Left colon (tissue), 2 donors: ENCODE results near the gene CHRNA9. TPM values are rescaled to one million over a fixed set of nuclear protein-coding genes. Genes with fewer than 3 reads are reported as not detected.
A peak's percentile ranks its signal among the peaks of the same experiment; 100 is the strongest.

Experiments
- ATAC-seq: fragments of 200-7000 bp; cut with Tn5 transposase; one replicate; pipeline ENCODE4 v1.9.1; 2020; ENCODE audit warnings: mild to moderate bottlenecking, moderate library complexity
- DNase-seq, 2 donors: peaks; one replicate each; pipeline ENCODE4 v3.0.0-alpha.2; 2020
- intact Hi-C, 2 donors: fragments of 100-400 bp; cut with DNase I in 1 of 2; cut with micrococcal nuclease in 1 of 2; formaldehyde crosslinking; loops; one replicate each; pipeline versions ENCODE4 v1.11.2 to v1.14.0; 2022; cut with DNase I, micrococcal nuclease
- total RNA-seq, 2 donors: library from RNA; stranded (reverse); fragmentation: NEBNext Ultra II Directional; extraction: Animal tissue kit (Norgen Biotek cat#: 25700); gene quantifications; one replicate each; pipeline ENCODE4 v1.2.1, GENCODE V29; 2021
- donor health status: DM: no; HTN: no; CAD: no.
- donor health status: DM: yes; HTN: yes; CAD: no.

Gene CHRNA9
- total RNA-seq, 2 donors from 2014 or later = not detected

DNA sequence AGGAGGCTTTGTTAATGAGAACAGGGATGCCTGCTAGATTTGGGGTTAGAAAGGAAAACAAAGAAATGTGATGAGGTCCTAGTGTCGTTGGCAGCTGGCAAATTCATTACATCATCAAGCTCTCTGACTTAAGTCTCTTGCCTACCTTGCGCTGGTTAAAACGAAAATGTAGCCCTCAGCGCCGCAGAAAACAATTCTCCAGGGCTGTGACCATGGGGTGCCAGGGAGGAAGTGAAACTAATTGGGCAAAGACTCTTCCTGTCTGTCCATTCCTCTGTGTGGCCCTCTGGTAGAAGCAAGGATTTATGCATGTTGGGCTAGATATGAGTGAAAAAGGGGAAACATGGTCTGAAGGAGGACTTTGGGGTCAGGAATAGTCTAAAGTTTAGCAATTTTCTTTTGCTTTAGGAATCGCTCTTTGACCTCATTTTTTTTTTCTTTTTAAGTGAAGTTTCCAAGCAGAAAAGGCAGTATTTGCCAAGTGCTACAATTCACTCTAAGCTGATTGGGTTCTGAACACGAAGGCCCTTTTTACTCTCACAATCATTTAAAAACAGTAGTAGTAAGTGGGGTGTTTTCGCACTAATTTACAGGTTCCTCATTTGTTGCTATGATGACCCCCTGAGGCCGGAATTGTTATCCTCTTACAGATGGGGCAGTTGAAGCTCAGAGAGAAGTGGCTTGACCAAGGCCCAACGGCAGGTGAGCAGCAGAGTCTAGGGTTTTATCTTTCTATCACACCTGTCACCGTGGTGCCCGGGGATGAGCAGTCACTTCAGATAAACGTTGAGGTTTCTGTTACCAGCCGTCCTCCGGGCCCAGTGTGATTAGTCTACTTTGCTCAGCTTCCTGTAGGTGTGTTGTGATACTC lies 27.3 kb upstream of the CHRNA9 start:
- intact Hi-C loops = loop anchor here in 1 of 2 donors (2.0 kb wide), 1 partner anchor 157 kb away; no protein-coding TSS in a partner anchor
- peak; percentile 44 to 50 for DNase-seq
- ATAC-seq = peak; percentile 14

GRCh38 chr4:40308528-40309122 lies 26.5 kb upstream of the CHRNA9 start:
- ATAC-seq (no peak), DNase-seq (no peak)
- intact Hi-C loops = no loop called here

GRCh38 chr4:40309250-40309774 lies 25.8 kb upstream of the CHRNA9 start:
- ATAC-seq (peak; percentile 89), DNase-seq (peak; percentile 82 to 97)
- intact Hi-C loops = no loop called here

GRCh38 chr4:40310225-40310624 lies 24.9 kb upstream of the CHRNA9 start:
- DNase-seq (no peak), ATAC-seq (no peak)
- intact Hi-C loops = no loop called here

GRCh38 chr4:40311811-40312346 lies 23.3 kb upstream of the CHRNA9 start:
- ATAC-seq (peak; percentile 33), DNase-seq (no peak)
- intact Hi-C loops = no loop called here

- DNase-seq (no peak), ATAC-seq (peak; percentile 67)
- intact Hi-C loops = loop anchor here in 1 of 2 donors (5.0 kb wide), 1 partner anchor 258 kb away; the partner anchor contains the start of gene N4BP2
Measured at GRCh38 chr4:40314951-40315350, 20.2 kb upstream of the CHRNA9 start.

DNA sequence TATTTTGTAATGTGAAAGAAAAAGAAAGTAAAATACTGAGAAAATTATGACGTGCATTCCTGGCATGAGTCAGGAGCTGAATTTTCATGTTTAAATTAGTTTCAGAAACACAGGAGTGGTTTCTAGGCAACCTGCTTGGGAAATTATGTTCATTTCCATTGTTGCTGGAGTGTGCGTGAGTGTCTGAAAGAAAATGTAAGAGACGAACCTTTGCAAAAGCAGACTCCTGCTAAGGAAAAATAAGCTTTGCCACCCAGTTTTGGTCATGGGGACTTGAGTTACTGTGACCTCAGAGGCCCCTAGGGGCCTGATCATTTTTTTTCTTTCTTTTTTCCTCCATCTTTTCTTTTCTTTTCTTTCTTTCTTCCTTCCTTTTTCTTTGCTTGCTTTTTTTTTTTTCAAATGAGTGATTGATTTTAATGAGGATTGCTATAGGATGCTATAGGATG lies 18.8 kb upstream of the CHRNA9 start:
- peak; percentile 33 for ATAC-seq
- intact Hi-C loops = loop anchor here in 1 of 2 donors (5.0 kb wide), 1 partner anchor 259 kb away; the partner anchor contains the start of gene N4BP2
- DNase-seq = no peak

DNA sequence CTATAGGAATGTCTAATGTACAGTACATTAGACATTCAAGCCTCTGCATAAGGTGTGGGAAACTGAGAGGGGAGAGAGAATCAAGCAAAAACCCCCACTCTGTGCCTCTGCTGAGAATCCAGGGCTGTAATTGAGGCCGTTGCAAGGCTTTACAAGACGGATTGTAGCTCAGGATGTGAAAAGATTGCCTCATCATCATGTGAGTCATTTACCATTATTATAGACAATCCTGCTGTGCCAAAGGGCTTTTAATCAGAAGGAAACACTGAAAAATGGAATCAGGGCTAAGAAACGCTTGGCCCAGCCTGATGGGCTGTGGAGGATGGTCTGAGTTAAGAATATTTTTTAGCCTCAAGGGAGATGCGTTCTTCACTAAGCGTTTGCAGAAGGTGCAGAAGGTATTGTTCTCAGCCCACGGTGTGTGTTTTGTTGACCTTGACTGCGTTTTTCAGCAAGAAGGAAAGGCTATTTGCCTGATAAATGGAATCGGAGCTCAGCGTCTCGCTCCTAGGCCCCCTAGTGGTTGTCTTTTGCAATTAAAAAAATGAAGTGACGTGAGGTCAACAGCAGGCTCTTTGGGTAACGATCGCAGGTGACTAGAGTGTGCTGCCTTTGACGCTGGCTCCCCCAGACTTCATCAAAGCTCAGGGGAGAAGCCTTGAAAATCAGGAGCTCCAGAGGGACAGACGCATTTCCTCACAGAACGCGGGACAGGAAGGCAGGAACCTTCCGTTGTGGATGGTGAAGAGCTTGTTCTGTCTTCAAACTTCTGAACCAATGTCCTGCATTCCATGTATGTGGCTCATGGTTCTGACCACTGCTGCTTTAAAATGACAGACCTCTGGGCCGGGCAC lies 18.1 kb upstream of the CHRNA9 start:
- ATAC-seq (peak; percentile 78), DNase-seq (peak in 1 of 2 donors; percentile 34)
- intact Hi-C loops = loop anchor here in 1 of 2 donors (5.0 kb wide), 1 partner anchor 260 kb away; the partner anchor contains the start of gene N4BP2

GRCh38 chr4:40317916-40318658 lies 17.0 kb upstream of the CHRNA9 start:
- intact Hi-C loops = loop anchor here in 1 of 2 donors (5.0 kb wide), 1 partner anchor 261 kb away; the partner anchor contains the start of gene N4BP2
- DNase-seq (no peak), ATAC-seq (no peak)

DNA sequence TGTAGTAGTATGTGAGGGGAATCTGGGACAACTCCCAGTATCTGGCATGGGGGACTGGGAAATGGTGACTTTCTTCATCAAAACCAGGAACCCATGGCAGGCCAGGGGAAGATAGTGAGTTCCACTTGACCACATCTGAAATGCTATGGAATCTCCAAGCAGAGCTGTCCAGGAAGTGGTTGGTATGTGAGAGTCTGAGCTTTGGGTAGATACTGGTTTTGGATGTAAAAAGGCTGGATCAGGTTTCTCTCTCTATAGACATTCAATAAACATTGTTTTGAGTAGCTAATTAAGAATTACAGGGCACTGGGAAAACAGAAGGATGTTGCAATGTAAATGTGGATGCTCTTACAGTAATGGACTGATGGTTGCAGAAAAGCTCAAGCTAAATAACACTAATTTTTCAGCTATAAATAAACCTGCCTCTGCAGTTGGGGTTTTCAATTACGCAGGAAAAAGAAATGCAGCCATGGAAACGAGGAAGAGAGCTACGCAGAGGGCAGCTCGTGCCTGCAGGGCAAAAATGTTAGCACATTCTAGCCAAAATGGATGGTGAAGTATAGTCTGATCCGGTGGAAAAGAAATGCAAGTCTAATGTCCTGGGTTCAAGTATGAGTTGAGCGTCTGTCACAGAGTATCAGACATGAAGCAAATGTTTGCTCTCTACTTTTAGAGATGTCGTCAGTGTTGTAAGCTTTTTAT lies 13.4 kb upstream of the CHRNA9 start:
- intact Hi-C loops = no loop called here
- DNase-seq (no peak), ATAC-seq (no peak)

DNA sequence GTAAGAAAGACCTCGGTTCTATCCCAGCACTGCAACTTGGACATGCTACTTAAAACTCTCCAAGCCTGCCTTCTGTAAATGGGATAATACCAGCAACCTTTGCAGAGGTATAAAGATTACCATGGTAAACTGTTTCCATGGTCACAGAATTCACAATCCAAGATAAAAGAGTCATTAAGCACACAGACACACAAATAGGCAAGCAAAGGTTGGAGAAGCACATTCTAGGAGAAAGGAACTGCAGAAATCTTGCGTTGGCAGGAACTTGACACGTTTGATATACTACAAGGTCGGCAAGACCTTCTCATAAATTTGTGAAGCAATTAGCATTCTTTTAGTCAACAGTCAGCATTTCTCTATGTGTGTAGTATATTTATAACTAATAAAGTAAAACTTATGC lies 12.3 kb upstream of the CHRNA9 start:
- DNase-seq (no peak), ATAC-seq (peak; percentile 40)
- intact Hi-C loops = no loop called here

DNA sequence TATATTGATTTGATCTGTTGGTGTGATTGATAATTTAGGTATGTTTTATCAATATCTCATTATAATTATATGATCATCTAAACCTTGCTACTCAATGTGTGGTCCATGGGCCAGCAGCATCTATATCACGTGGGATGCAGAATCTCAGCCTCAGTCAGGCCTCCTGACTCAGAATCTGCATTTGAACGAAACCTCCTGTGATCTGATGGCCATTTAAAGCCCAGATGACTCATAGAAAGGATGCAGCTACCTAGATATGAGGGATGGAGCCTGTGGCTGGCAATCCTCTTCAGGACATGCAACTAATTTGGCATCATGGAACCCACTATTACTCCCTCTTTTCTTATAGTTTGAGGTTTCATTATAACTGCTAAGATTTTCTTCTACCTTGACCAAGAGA lies 11.3 kb upstream of the CHRNA9 start:
- ATAC-seq = no peak

DNA sequence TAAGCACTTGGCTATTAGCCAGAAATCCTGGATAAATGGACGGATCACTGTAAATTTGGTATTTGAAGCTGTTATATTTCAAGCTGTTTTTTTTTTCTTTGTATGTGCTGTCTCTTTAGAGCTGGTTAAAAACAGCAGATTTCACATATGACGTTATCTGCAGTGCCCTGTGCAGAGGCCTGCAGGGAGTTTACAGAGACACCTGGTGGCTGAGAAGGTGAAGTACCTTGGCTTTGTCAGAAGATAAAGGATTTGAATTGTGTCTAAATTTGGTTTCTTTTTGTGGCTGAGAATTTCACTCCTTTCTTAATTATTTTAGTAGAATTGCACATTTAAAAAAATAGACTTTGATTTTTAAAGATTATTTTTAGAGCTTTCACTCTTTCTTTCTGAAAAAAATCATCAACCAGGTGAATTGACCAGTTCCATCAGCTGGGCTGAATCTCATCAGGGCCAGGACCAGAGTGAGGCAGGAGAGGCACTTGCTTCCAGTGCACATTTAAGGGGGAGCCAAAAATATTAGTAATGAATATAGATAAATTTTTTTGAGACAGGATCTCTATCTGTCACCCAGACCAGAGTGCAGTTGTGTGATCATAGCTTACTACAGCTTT lies 9.6 kb upstream of the CHRNA9 start:
- ATAC-seq (peak; percentile 92), DNase-seq (no peak)
- intact Hi-C loops = no loop called here

More for the DNA sequence above, 11.3 kb upstream of the CHRNA9 start:
- intact Hi-C loops = no loop called here
- no peak for DNase-seq

DNA sequence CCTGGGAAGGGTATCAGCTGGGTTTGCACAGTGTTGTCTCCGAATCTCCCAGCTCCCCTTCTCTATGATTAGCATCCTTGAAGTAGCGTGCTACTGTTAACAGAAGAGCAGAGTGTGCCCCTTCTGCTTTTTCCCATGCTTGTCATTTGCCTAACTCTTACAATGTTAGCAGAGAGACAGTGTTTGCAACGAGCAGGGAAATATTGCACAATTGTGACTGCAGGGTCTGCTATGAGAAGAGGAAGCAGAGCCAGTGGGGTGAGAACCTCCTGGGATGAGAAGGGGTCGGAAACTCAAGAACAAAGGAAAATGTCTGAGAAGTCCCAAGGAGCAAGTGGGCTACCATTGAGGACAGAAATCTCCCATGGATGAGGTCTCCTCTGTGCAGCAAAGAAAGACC lies 7.8 kb upstream of the CHRNA9 start:
- DNase-seq = no peak
- no peak for ATAC-seq

GRCh38 chr4:40328383-40328782 lies 6.8 kb upstream of the CHRNA9 start:
- ATAC-seq (no peak), DNase-seq (no peak)
- intact Hi-C loops = no loop called here

More for the DNA sequence above, 7.8 kb upstream of the CHRNA9 start:
- intact Hi-C loops = no loop called here

- ATAC-seq = no peak
- no peak for DNase-seq
- intact Hi-C loops = no loop called here
Measured at GRCh38 chr4:40329805-40330204, 5.3 kb upstream of the CHRNA9 start.

- DNase-seq (no peak), ATAC-seq (no peak)
- intact Hi-C loops = no loop called here
Measured at GRCh38 chr4:40330536-40330935, 4.6 kb upstream of the CHRNA9 start.
